Fibroblast of mammary gland (primary cell): ENCODE measurements around the gene TRAPPC3L.
A peak's percentile ranks its signal among the peaks of the same experiment; 100 is the strongest.

Source experiments
- DNase-seq: peaks from one replicate; pipeline ENCODE4 v3.0.0-alpha.2; 2010; ENCODE audit warnings: low read depth
- H3K4me3 ChIP-seq: 2 replicates; pipeline ENCODE4 v1.5.1; 2011; ENCODE audit warnings: low read depth, mild to moderate bottlenecking, low read length, moderate library complexity; ENCODE audit not compliant: control insufficient read depth
- TF ChIP-seq, protein P1 (sequence below): conservative IDR thresholded peaks from 2 replicates; pipeline ENCODE4 v1.5.1; 2011; ENCODE audit warnings: low read depth, low read length, inconsistent platforms; ENCODE audit not compliant: control insufficient read depth, insufficient read depth

Gene TRAPPC3L

DNA sequence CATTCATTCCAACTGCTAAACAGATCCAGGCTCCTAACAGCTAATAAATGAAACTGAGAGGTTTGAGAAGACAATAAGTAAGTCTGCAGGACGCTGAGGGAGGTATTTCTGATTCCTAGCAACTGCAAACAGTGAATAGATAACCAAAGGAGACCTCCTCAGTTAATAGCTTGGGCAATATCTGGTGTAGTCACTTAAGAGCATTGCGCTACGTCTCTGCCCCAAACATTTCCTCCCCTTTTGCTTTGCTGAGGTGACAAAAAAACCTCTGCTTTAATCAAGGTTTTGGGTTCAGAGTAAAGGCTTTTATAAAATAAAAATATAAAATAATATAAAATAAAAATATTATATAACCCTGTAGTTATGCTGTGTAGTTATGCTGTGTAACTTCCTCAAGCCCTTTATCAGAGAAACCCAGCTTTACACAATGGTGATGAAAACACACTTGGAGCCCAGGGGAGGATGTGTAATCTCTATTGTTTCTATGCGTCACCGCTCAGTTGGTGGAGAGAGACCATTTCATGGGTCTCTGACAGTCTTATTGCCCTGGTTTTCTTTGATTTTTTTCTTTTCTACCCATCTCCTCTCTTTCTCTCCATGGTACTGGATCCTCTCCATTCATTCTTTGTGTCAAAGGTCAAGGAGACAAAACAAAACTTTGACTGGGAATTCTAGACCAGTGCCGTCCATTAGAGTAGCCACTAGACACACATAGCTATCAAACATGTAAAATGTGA is 53.0 kb downstream of the TRAPPC3L start:
- TF ChIP-seq, protein P1, sequence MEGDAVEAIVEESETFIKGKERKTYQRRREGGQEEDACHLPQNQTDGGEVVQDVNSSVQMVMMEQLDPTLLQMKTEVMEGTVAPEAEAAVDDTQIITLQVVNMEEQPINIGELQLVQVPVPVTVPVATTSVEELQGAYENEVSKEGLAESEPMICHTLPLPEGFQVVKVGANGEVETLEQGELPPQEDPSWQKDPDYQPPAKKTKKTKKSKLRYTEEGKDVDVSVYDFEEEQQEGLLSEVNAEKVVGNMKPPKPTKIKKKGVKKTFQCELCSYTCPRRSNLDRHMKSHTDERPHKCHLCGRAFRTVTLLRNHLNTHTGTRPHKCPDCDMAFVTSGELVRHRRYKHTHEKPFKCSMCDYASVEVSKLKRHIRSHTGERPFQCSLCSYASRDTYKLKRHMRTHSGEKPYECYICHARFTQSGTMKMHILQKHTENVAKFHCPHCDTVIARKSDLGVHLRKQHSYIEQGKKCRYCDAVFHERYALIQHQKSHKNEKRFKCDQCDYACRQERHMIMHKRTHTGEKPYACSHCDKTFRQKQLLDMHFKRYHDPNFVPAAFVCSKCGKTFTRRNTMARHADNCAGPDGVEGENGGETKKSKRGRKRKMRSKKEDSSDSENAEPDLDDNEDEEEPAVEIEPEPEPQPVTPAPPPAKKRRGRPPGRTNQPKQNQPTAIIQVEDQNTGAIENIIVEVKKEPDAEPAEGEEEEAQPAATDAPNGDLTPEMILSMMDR, result no peak
- no peak for DNase-seq
- H3K4me3 ChIP-seq, result no peak overlapping the region

DNA sequence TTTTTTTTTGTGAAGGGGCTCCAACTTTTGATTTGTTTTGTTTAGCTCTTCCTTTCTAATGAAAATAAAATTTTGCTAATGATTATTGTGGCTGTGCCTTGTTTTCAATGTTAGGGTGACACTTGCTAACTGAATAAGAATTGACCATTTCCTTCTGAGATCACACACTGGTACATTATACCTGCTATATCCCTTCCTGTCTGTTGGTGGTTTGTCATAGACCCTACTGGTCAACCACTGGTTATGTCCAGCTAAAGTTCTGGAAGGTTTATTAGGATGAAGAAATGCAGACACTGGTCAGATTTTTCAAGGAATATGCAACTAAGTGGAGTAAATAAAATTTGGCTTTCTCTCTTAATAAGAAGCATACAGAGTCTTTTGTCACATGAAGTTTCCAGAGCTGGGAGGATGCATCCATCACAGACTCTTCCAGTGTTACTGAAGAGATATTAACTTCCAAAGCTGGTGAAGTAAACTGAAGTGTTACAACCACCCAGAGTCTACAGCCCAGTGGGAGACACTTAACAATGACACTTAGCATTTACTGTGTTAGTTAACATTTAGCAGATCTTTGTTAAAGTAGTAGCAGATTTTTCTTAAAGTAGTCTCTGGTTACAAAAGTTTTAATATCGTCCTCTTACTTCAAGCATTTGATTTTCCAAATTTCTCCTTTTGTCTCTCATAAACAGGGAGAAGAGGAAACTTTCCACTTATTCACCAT is 53.7 kb downstream of the TRAPPC3L start:
- no peak overlapping the region for H3K4me3 ChIP-seq

DNA sequence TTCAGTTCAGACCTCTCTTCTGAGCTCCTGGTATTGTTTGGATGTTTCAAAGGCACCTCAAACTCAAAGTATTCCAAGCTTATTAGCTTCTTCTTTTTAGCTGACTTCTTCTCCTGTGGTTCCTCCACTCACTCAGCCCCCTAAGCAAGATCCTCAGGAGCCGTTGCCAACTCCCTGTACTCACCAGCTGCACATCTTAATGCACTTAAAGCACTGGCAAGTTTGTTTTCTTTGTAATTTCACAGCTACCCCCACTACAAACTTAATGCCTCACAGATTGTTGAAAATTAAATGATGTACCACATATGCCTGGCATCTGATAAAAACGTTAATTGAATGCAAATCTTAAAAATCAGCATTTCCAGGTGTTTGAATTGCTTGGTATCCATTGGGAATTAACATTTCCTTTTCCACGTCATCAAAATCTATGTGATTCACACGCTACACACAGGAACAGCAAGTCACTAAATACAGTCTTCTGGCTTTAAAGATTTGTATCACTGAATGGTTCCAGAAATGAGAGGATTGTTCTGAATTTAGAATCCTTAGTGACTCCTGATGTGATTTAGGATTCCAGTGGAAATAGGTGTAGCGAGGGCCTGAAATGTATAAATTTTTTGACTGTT is 59.8 kb downstream of the TRAPPC3L start:
- TF ChIP-seq, protein P1, result no peak
- peak; percentile 55 for DNase-seq
- H3K4me3 ChIP-seq, result no peak overlapping the region

More for the DNA sequence above, 53.7 kb downstream of the TRAPPC3L start:
- TF ChIP-seq, protein P1, result no peak
- DNase-seq, result no peak

DNA sequence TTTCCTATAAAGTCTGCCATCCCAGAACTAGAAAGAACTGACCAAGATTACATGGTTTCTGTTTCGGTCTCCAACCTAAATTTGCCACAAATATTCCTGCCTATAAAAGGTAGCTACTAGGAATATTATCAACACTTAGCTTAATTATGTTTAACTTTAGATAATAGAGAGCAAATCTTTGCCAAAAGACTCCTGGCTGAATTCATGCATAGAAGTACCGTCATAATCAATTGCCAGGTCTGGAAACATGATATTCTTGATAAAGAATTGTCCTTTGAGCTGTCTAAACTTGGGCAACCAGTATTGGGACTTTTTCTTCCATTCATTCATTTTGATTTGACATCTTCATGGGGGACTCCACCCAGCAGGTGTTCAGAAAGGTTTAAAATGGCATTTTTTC is 61.9 kb downstream of the TRAPPC3L start:
- TF ChIP-seq, protein P1, result no peak
- H3K4me3 ChIP-seq, result no peak overlapping the region
- DNase-seq, result no peak

DNA sequence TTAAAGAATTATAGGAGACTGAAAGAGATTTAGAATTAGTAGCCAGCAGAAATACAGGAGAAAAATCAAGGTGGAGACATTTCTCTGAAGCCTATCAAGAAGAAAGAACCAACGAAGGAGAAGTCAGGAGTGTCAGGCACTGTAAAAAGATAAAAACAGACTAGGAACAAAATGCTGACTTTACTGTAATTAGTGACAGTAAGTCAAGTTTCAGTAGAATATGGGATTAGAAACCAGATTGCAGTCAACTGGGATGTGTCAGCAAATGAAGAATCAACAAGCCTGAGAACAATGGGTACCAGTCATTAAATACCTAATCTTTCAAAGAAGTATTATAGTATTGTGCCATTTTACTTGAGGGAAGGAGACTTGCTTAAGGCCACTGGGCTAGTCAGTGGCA is 62.7 kb downstream of the TRAPPC3L start:
- no peak overlapping the region for H3K4me3 ChIP-seq
- no peak for DNase-seq
- TF ChIP-seq, protein P1, result no peak

DNA sequence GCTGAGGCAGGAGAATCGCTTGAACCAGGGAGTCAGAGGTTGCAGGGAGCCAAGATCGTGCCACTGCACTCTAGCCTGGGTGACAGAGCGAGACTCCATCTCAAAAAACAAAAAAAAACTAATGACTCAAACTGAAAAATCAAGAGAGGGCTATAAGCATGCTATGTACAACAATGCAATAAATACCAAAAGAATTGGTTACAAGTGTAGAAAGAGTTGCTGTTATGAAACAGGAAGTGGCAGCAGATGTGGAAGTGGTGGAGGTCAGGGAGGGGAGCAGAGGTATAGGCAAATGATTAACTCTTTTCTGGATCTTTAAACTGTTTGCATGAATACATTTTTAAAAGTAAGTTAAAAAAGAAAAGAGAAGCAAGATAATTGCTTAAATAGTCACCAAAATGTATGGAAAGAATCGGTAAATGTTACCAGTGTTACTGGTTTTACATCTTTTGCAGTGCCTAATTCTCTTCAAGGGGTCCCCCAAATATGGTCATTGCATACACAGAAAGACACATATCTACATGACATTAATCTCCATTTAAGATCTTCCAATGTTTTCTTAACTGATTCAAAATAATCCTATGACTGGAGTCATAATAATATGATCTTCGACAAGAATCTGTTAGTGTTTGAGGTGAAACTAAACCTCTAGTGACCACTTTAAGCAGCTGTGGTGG is 69.3 kb downstream of the TRAPPC3L start:
- TF ChIP-seq, protein P1, result no peak
- DNase-seq, result peak; percentile 29

More for the DNA sequence above, 69.3 kb downstream of the TRAPPC3L start:
- no peak overlapping the region for H3K4me3 ChIP-seq
